Glutamatergic neuron (in vitro differentiated cells): Measurements from ENCODE around the gene KIRREL3. TPM values are rescaled to one million over a fixed set of nuclear protein-coding genes. Genes with fewer than 3 reads are reported as not detected.
A peak's percentile ranks its signal among the peaks of the same experiment; 100 is the strongest.

Experiments used
- DNase-seq: peaks from one replicate; pipeline ENCODE4 v3.0.0; 2022
- H3K27ac Mint-ChIP-seq: one replicate; pipeline ENCODE4 v1.8.0; 2020; ENCODE audit warnings: mild to moderate bottlenecking, mixed read lengths, inconsistent platforms; ENCODE audit not compliant: unreplicated experiment
- H3K27me3 Mint-ChIP-seq: one replicate; pipeline ENCODE4 v1.8.0; 2020; ENCODE audit warnings: mild to moderate bottlenecking, moderate library complexity, mixed read lengths, inconsistent platforms; ENCODE audit not compliant: unreplicated experiment
- H3K36me3 Mint-ChIP-seq: one replicate; pipeline ENCODE4 v1.8.0; 2020; ENCODE audit warnings: mild to moderate bottlenecking, mixed read lengths, inconsistent platforms; ENCODE audit not compliant: unreplicated experiment
- H3K4me1 Mint-ChIP-seq: one replicate; pipeline ENCODE4 v1.8.0; 2020; ENCODE audit warnings: mild to moderate bottlenecking, low read depth, mixed read lengths, inconsistent platforms; ENCODE audit not compliant: unreplicated experiment
- H3K4me3 Mint-ChIP-seq: one replicate; pipeline ENCODE4 v1.8.0; 2020; ENCODE audit warnings: mild to moderate bottlenecking, mixed read lengths, inconsistent platforms; ENCODE audit not compliant: unreplicated experiment
- H3K9me3 Mint-ChIP-seq: one replicate; pipeline ENCODE4 v1.8.0; 2020; ENCODE audit warnings: mild to moderate bottlenecking, moderate library complexity, mixed read lengths, inconsistent platforms; ENCODE audit not compliant: unreplicated experiment
- total RNA-seq: library from RNA; stranded (reverse); fragmentation: NEBNext Ultra II Directional; extraction: Animal tissue kit (Norgen Biotek cat#: 25700); gene quantifications from one replicate; pipeline ENCODE4 v1.2.1, GENCODE V29; 2021; ENCODE audit not compliant: unreplicated experiment
- TF ChIP-seq, protein P1 (sequence below): fragments of 200-600 bp; sonication (generic); IDR thresholded peaks from one replicate; pipeline ENCODE4 v1.5.0; 2021; ENCODE audit not compliant: partially characterized antibody, unreplicated experiment

KIRREL3 gene
- total RNA-seq, 1 donor from 2014 or later: 25.3 TPM

DNA sequence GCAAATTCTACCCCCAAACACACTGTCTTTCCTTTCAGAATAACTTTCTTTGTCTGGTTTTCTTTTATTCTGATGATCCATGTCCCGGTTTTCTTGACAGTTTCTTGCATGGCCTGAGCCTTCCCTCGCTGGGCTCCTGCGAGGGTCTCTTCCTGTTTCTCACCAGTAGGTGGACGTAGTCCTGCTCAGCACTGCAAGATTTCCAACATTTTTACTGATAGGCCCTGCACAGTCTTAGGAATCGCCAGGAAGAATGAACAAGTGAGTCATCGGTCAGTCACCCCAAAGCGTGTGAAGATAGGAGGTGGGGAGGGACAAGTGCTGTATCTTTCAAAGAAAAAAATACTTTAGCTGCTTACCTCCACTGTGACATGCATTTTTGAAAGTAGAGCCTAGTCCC is 16.9 kb upstream of the KIRREL3 start:
- H3K9me3 Mint-ChIP-seq: no peaks in the 10 kb centered on the region
- TF ChIP-seq, protein P1, sequence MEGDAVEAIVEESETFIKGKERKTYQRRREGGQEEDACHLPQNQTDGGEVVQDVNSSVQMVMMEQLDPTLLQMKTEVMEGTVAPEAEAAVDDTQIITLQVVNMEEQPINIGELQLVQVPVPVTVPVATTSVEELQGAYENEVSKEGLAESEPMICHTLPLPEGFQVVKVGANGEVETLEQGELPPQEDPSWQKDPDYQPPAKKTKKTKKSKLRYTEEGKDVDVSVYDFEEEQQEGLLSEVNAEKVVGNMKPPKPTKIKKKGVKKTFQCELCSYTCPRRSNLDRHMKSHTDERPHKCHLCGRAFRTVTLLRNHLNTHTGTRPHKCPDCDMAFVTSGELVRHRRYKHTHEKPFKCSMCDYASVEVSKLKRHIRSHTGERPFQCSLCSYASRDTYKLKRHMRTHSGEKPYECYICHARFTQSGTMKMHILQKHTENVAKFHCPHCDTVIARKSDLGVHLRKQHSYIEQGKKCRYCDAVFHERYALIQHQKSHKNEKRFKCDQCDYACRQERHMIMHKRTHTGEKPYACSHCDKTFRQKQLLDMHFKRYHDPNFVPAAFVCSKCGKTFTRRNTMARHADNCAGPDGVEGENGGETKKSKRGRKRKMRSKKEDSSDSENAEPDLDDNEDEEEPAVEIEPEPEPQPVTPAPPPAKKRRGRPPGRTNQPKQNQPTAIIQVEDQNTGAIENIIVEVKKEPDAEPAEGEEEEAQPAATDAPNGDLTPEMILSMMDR: peak; percentile 72
- H3K27ac Mint-ChIP-seq: no peak overlapping the region
- no peaks in the 10 kb centered on the region for H3K36me3 Mint-ChIP-seq
- peaks cover 17% of the 10 kb centered on the region for H3K4me1 Mint-ChIP-seq
- H3K27me3 Mint-ChIP-seq: peaks cover 3% of the 10 kb centered on the region
- peak; percentile 48 for DNase-seq
- no peak overlapping the region for H3K4me3 Mint-ChIP-seq

DNA sequence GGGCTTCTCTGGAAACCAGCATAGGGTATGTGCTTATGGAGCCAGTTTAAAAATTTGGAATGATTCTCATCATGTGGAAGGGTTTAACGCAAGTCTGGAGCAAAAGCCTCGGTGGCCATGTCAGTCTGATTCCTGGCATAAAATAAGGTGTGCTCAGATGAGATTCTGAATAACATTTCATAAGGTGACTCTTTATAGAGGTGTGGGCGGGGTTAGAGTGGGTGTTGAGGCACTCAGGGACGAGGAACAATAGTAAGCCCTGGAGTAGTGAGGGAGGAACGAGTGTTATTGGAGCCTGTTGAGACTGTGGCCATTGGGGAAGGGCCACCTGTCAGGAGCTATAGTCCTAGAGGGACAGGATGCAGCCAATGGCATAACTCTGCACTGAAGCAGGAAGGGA is 13.0 kb upstream of the KIRREL3 start:
- Mint-ChIP-seq H3K36me3 (no peaks in the 10 kb centered on the region), H3K27me3 (no peaks in the 10 kb centered on the region), H3K4me1 (peaks cover 5% of the 10 kb centered on the region), H3K4me3 (no peak overlapping the region), H3K9me3 (no peaks in the 10 kb centered on the region), H3K27ac (no peak overlapping the region)
- TF ChIP-seq, protein P1: no peak
- no peak for DNase-seq

DNA sequence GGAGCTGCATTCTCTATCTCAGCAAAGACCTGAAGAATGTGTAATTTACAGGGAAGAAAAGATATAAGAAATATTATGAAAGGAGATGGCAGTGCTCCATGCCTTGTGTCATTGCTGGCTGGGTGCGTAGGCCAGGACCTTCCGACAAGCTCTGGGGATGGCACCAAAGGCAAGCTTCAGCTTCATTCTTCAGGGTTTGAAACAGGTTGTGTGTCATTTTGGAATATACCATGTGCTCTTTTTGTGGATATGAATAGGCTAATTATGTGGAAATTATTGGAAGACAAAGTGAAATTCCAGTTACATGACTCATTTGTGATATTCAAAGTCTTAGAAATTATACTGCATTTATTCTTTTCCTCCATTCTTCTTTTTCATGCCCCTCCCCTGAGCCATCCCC is 5.7 kb upstream of the KIRREL3 start:
- Mint-ChIP-seq H3K27ac (no peak overlapping the region), H3K9me3 (peaks cover 1% of the 10 kb centered on the region), H3K27me3 (peaks cover 3% of the 10 kb centered on the region), H3K4me1 (peaks cover 12% of the 10 kb centered on the region), H3K36me3 (no peaks in the 10 kb centered on the region), H3K4me3 (no peak overlapping the region)
- DNase-seq: no peak
- TF ChIP-seq, protein P1: no peak

DNA sequence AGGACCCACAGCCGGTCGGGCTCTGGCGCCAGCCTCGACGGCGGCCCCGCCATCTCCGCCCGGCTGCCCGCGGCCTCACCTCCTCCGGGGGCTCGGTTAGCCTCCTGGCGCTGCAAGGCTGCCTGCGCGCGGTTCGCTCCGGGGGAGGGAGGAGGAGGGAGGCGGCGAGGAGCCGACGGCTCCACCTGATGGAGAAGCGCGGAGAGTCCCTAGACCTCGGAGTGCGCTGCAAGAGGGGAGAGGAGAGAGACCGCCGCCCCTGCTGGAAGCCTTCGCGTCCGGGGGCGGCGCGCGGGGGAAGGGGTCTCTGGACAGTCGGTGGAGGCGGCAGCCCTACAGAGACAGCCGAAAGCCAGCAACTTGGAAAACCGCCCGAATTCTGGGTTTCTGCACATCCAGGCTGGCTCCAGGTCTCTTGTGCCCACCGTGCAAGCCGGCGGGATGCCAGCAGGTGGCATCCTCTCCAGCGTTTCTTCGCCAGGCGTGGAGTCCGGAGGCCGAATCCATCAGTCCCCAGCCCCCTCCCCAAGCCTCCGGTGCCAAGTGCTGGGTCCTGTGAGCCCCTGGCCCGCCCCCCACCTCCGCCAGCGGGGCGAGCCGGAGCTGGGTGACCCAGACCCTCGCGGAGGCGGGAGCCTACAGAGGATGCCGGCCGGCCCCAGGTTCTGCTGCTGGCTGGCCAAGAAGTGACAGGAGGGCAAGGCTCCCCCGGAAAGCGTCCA is 2.9 kb upstream of the KIRREL3 start:
- Mint-ChIP-seq H3K9me3 (peaks cover 1% of the 10 kb centered on the region), H3K4me3 (peak overlapping the region; percentile 69), H3K4me1 (peaks cover 12% of the 10 kb centered on the region), H3K36me3 (no peaks in the 10 kb centered on the region), H3K27me3 (peaks cover 3% of the 10 kb centered on the region), H3K27ac (peak overlapping the region; percentile 14)
- peak; percentile 87 for DNase-seq
- TF ChIP-seq, protein P1: peak; percentile 57

DNA sequence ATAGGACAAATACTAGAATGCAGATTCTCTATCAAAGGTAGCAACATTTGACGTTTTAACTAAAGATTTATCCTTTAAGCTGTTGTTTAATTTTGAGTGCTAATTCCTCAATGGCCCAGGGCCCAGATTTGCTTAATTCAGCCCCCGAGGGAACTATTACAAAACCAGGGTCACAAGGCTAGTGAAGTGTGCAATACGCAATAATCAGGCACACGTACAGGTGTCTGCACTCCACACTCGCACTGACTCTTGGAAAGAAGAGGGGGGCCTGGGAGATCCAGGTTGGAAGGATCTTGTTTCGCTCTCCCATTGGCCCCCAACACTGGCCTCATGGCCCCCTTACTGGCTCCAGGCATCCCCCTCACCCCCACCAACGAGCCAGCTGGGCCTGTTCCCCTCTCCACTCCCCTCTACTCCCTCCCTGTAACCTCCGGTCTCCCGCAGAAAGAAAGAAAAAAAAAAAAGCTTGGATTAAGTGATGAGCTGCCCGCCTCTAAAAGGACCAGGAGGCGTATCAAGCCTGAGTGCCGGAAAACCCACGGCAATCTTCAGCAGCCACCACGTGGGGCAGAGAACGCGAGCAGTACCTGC is 2.2 kb upstream of the KIRREL3 start:
- peaks cover 5% of the 10 kb centered on the region for H3K27me3 Mint-ChIP-seq
- no peak for DNase-seq
- H3K9me3 Mint-ChIP-seq: peaks cover 1% of the 10 kb centered on the region
- H3K36me3 Mint-ChIP-seq: no peaks in the 10 kb centered on the region
- TF ChIP-seq, protein P1: no peak
- H3K4me1 Mint-ChIP-seq: peaks cover 12% of the 10 kb centered on the region
- no peak overlapping the region for H3K4me3 Mint-ChIP-seq
- peak overlapping the region; percentile 45 for H3K27ac Mint-ChIP-seq
